NCI-H2227 (cell line): ENCODE data around the gene NR3C2.
"Not testable (repeated sequence)": the region's sequence is repeated elsewhere in the genome, so short reads cannot be mapped to it uniquely, and the experiment has no call there.

Experiments
- DNase-seq: peaks from one replicate; lab custom pipeline; 2025; ENCODE audit not compliant: unreplicated experiment; lab: John Stamatoyannopoulos, UW

Gene NR3C2

DNA sequence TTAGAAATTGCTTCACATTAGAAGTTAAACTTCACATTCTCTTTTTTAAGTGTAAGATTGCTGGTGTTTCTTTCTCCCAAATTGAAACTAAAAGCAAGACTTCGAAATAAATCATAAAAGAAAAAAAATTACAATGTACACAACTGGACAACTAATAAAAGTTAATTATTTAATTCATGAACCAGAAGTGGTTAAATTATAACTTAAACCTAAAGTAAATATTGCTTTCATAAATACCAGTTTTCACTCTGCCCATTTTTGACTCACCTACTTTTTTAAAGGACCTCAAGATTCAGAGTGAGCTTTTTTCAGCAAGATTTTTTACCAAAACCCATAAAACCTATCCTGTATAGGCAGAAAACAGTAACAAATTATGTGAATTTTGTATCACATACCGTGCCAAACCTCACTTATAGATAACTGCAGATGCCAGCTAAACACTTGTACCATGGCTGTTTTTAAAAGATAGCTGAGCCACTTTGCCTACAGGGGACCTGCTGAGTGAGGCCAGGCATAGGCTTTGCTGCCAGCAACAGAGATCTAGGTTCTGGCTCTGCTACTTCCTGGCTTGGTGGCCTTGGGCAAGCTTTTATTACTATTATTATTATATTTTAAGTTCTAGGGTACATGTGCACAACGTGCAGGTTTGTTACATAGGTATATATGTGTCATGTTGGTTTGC, 259.8 kb downstream of the NR3C2 start:
- no peak for DNase-seq

DNA sequence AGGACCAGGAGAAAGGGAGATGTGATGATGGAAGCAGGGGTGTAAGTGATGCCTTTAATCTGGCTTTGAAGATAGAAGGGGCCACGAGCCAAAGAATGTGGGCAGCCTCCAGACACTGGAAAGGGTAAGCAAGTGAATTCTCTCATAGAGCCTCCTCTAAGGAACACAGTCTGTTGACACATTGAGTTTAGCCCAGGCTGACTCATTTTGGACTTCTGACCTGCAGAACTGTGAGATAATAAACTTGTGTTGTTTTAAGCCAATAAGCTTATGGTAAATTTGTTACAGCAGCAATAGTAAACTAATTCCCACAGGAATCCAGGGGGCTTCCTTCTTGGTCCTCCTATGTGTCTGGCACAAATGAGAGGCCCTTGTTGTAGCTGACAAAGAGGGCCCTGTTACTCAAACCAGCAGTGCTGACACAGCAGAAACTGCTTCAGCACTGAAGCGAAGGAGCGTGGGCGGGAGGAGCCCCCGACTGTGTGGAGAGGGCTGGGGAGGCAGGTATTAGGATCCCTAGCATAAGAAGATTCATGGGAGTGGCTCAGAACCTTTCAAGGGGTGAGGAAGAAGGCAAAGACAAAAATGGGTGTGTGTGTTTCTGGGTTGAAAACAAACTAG, 268.7 kb downstream of the NR3C2 start:
- no peak for DNase-seq

DNA sequence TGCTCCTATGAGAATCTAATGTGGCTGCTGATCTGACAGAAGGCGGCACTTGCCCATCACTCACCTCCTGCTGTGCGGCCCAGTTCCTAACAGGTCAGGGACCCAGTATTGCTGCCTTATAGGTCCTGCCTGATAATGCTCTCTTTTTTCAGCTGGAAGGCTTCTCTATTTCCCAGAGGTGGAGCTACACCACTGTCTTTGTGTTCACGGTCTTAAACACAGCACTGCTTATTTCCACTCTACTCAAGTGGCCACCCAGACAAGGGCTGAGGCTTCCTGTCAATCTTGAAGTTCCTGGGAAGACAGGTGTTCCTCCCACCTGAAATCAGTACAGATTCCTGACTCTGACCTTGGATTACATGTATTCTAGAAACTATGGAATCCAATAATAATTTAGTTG, 270.6 kb downstream of the NR3C2 start:
- DNase-seq = no peak

- no peak for DNase-seq
Observed at GRCh38 chr4:148170408-148171365, 271.5 kb downstream of the NR3C2 start.

- DNase-seq = no peak
Observed at GRCh38 chr4:148166132-148166591, 276.1 kb downstream of the NR3C2 start.

GRCh38 chr4:148164557-148164956, 277.7 kb downstream of the NR3C2 start:
- DNase-seq = no peak

- DNase-seq = no peak
Observed at GRCh38 chr4:148162991-148163390, 279.2 kb downstream of the NR3C2 start.

- no peak for DNase-seq
Observed at GRCh38 chr4:148162519-148162918, 279.7 kb downstream of the NR3C2 start.

DNA sequence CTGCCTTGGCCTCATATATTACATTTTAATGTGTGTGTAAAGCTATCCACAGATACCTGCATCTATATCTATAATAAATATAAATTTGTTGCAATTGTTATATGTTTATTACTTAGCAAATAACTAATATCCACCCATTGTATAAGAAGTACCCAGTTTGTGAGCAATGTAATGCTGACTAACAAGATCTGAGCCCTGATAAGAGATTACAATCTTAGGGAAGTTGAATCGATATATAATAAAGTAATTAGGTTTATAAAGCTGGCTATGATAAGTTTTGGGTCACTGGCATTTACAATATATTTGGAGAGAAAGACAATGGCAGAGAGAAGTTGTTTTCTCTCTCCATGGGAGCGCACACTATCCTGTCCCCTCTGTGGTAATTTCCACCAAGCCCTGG, 280.6 kb downstream of the NR3C2 start:
- DNase-seq = no peak

DNA sequence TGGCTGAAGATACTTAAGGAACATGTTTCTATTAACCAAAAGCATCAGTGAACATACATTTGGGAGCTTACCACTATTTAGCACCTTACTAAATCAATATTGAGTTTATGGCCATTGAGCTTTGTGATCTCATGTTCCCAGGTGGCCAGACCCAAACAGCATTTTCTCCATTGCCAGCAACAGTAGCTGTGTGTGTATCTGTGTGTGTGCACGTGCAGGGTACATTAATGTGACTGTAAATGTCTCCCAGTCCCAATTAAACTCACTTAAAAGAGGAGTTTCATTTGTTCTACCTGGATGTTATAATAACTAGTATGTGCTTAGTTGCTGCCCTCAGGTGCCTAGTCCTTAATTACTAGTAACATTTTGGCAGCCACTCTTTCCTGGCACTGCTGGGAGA, 282.4 kb downstream of the NR3C2 start:
- DNase-seq = no peak

DNA sequence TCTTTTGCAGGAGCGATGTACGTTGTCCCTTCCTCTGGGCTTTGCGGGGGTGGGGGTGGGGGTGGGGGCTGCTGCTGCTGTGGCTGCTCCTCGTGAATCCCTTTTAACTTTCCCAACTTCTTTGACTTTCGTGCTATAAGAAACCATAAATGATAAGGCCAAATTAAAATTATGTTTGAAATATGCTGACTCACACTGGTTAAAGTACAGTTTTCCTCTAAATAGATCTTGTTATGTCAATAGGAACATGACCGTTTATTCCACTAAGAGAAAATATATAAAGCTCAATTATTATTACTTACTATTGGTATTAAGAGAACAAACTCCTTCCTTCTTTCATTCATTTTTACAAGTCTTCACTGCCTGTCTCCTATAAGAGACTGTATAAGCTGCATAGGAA, 287.4 kb downstream of the NR3C2 start:
- no peak for DNase-seq

GRCh38 chr4:148152868-148153625, 289.2 kb downstream of the NR3C2 start:
- no peak for DNase-seq

- DNase-seq = no peak
Observed at GRCh38 chr4:148151806-148152205, 290.4 kb downstream of the NR3C2 start.

DNA sequence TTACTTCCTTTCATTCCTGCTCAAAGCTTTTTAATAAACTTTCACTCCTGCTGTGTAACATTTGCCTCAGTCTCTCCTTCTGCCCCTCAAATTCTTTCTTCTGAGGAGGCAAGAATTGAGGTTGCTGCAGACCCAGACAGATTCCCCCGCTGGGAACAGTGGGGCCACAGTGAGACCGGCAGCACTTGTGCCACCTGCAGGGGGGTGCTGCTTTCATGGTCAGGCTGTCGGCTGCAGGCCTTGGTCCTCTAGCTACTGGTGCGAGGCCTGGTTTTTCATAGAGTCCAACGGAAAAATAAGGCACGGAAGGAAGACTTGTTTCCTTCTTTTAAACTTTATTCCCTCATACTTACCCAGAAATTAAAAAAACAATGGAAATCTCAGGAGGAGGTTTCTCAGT, 296.7 kb downstream of the NR3C2 start:
- DNase-seq = no peak

DNA sequence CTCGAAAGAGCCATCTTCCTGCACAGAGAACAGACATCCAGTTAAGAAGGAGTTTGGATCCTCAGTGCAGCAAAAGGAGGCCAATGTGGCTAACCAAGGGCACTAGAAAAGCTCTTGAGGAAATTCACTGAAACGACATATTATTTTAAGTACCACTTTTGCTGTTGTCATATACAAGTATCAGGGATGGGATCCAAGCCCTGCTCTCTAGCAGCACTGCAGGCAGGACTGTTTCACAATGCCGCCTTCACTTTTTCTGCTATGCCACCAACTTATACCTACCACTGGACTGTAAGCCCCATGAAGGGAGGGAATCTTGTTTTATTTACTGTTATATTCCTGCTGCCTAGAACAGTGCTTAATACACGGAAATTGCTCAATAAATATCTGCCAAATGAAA, 299.0 kb downstream of the NR3C2 start:
- no peak for DNase-seq

- no peak for DNase-seq
Observed at GRCh38 chr4:148141501-148141900, 300.7 kb downstream of the NR3C2 start.

DNA sequence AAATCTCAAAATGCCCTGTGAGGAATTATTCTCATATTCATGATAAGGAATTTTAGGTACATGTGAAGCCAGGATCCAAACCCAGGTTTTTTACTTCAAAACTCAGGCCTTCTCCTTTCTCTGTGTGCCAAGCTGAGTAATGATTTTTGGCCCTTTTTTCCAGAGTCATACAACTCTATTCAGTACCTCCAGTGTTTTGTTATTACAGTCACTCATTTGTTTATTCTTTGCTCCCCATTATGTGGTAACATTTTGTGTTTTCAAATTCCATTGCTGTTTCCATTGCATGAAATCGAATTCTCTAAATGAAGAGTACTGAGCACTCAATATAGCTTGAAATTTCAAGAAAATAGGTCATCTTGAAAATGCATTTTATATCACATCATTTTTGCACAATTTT, 315.4 kb downstream of the NR3C2 start:
- no peak for DNase-seq

DNA sequence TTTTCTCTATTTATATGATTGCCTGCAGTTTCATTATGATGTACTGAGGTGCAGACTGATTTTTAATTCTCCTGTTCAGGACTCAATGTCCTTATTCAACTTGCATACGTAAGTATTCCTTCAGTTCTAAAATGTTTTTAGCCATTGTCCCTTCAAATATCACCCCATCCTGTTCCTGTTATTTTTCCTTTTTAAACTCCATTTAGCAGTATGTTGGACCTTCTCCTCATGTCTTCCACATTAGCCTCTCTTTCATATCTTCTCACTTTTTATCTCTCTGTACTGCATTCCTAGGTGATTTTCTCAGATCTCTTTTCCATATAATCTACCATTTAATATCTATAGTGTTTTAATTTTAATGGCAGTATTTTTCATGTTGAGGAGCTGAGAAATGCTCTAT, 317.7 kb downstream of the NR3C2 start:
- no peak for DNase-seq

DNA sequence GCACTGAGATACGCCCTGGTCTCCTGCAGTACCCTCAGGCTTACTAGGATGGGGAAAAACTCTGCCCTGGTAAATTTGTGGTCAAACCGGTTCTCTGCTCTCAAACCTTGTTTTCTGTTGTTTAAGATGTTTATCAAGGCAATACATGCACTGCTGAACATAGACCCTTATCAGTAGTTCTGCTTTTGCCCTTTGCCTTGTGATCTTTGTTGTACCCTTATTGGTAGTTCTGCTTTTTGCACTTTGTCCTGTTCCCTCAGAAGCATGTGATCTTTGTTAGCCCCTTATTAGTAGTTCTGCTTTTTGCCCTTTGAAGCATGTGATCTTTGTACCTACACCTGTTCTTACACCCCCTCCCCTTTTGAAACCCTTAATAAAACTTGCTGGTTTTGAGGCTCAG, 319.1 kb downstream of the NR3C2 start:
- DNase-seq = not testable (repeated sequence)

DNA sequence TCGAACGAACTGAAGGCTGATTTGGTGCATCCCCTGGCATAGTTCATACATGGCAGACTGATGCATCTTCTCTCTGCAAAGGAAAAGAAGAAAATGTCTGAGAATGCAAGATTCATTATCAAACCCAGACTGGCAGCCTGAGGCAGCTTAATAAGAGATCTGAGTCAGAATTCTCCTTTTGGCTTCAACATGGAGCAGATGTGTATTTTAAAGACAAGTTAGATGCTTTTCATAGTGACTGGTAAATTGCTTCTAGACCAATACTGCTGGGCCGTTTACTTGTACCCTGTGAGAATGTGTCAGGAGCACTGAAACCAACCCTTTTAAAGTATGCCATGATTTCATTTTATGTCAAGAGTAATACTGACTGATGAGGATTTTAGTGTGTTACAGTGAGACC, 322.0 kb downstream of the NR3C2 start:
- DNase-seq = no peak

GRCh38 chr4:148118633-148119032, 323.6 kb downstream of the NR3C2 start:
- no peak for DNase-seq
